Hepatocyte (in vitro differentiated cells): ENCODE measurements around the gene LGALS4.

Experiments
- EZH2 ChIP-seq: fragments of 200-600 bp; sonication (generic); IDR thresholded peaks from 2 replicates; pipeline ENCODE4 v1.6.1; 2016; ENCODE audit warnings: antibody characterized with exemption, mild to moderate bottlenecking, borderline replicate concordance
- TF ChIP-seq, protein P1 (sequence below): fragments of 200-600 bp; sonication (generic); IDR thresholded peaks from 2 replicates; pipeline ENCODE4 v1.5.1; 2016; ENCODE audit warnings: antibody characterized with exemption, mild to moderate bottlenecking; ENCODE audit not compliant: poor library complexity

DNA sequence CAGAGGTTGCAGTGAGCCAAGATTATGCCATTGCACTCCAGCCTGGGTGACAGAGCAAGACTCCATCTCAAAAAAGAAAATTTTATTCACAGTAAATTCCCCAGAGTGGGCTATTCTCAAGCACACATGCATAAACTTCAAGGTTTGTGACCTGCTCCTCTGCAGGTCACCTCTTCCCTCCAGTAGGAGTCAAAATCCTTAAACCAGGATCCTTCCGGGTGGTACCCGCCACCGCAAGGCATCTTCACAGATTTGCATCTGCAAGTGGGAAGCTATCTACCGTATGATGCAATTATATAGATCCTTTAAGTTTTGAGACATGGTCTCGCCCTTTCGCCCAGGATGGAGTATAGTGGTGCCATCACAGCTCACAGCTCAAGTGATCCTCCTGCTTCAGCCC is 21.8 kb upstream of the LGALS4 start:
- TF ChIP-seq, protein P1, sequence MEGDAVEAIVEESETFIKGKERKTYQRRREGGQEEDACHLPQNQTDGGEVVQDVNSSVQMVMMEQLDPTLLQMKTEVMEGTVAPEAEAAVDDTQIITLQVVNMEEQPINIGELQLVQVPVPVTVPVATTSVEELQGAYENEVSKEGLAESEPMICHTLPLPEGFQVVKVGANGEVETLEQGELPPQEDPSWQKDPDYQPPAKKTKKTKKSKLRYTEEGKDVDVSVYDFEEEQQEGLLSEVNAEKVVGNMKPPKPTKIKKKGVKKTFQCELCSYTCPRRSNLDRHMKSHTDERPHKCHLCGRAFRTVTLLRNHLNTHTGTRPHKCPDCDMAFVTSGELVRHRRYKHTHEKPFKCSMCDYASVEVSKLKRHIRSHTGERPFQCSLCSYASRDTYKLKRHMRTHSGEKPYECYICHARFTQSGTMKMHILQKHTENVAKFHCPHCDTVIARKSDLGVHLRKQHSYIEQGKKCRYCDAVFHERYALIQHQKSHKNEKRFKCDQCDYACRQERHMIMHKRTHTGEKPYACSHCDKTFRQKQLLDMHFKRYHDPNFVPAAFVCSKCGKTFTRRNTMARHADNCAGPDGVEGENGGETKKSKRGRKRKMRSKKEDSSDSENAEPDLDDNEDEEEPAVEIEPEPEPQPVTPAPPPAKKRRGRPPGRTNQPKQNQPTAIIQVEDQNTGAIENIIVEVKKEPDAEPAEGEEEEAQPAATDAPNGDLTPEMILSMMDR = no peak
- no peak for TF ChIP-seq EZH2
